Vagina (tissue), 2 donors: Measurements from ENCODE around the gene NFAM1. TPM values are rescaled to one million over a fixed set of nuclear protein-coding genes. Genes with fewer than 3 reads are reported as not detected.

Experiments
- DNase-seq, 2 donors: peaks; one replicate each; pipeline ENCODE4 v3.0.0-alpha.2; 2017; ENCODE audit errors: extremely low spot score in 2 of 2
- H3K27ac ChIP-seq: fragments of 200-600 bp; sonication (generic); one replicate; pipeline ENCODE4 v1.5.1; 2019
- H3K27me3 ChIP-seq: fragments of 200-600 bp; sonication (generic); one replicate; pipeline ENCODE4 v1.5.1; 2019
- H3K36me3 ChIP-seq, 2 donors: fragments of 200-600 bp; sonication (generic); one replicate each; pipeline ENCODE4 v1.5.1; 2017 to 2019
- H3K4me1 ChIP-seq: fragments of 200-600 bp; sonication (generic); one replicate; pipeline ENCODE4 v1.5.1; 2019
- H3K4me3 ChIP-seq, 2 donors: fragments of 200-600 bp; sonication (generic); 1 replicate in 1 of 2; 2 replicates in 1 of 2; pipeline ENCODE4 v1.5.1; 2016 to 2019
- H3K9me3 ChIP-seq: fragments of 200-600 bp; sonication (generic); one replicate; pipeline ENCODE4 v1.5.1; 2019
- CTCF ChIP-seq, 3 experiments: fragments of 450-650 bp in 2 of 3; fragments of 200-600 bp in 1 of 3; sonication (generic) in 1 of 3; IDR thresholded peaks; one replicate each; pipeline ENCODE4 v1.5.1; 2017 to 2019; ENCODE audit warnings: antibody characterized with exemption in 3 of 3, mild to moderate bottlenecking in 2 of 3, moderate library complexity in 2 of 3
- POLR2A ChIP-seq, 2 donors: fragments of 450-650 bp; IDR thresholded peaks; one replicate each; pipeline ENCODE4 v1.6.1; 2017; ENCODE audit warnings: antibody characterized with exemption in 2 of 2, mild to moderate bottlenecking in 2 of 2, moderate library complexity in 2 of 2
- POLR2AphosphoS5 ChIP-seq, 2 donors: sonication (generic); formaldehyde crosslinking; IDR thresholded peaks; one replicate each; pipeline ENCODE4 v1.9.0; 2017; ENCODE audit warnings: antibody characterized with exemption in 2 of 2, mild to moderate bottlenecking in 2 of 2, low read depth in 1 of 2; ENCODE audit not compliant: insufficient read depth in 1 of 2
- intact Hi-C: fragments of 100-400 bp; cut with DNase I; formaldehyde crosslinking; loops from one replicate; pipeline ENCODE4 v1.15.1; 2023
- total RNA-seq: library from RNA; depleted of rRNA; stranded (reverse); fragments of >200 nt; gene quantifications from one replicate; pipeline ENCODE4 v1.2.3, GENCODE V29; 2016

Gene NFAM1
- total RNA-seq, 1 donor from 2014 or later, result 1.7 TPM

GRCh38 chr22:42427167-42427566 is 5.0 kb downstream of the NFAM1 start:
- H3K4me3 ChIP-seq, result no peak overlapping the region
- no peak for DNase-seq
- H3K36me3 ChIP-seq, result no peaks in the 10 kb centered on the region
- H3K27me3 ChIP-seq, result no peaks in the 10 kb centered on the region
- no peaks in the 10 kb centered on the region for H3K9me3 ChIP-seq
- intact Hi-C loops, result no loop called here
- peaks cover 16% of the 10 kb centered on the region for H3K4me1 ChIP-seq
- no peak for TF ChIP-seq POLR2A (IDR thresholded peaks at IDR 0.05)
- no peak for TF ChIP-seq POLR2AphosphoS5 (IDR thresholded peaks at IDR 0.05; ENCODE audit: insufficient read depth in 1 of 2, low read depth in 1 of 2)
- no peak for TF ChIP-seq CTCF (IDR thresholded peaks at IDR 0.05)
- no peak overlapping the region for H3K27ac ChIP-seq

- peaks cover 4% of the 10 kb centered on the region for H3K4me1 ChIP-seq
- H3K9me3 ChIP-seq, result no peaks in the 10 kb centered on the region
- intact Hi-C loops, result no loop called here
- no peaks in the 10 kb centered on the region for H3K27me3 ChIP-seq
- no peak overlapping the region for H3K4me3 ChIP-seq
- H3K27ac ChIP-seq, result no peak overlapping the region
- DNase-seq, result no peak
- no peaks in the 10 kb centered on the region for H3K36me3 ChIP-seq
- TF ChIP-seq CTCF (IDR thresholded peaks at IDR 0.05) (no peak), POLR2A (IDR thresholded peaks at IDR 0.05) (no peak), POLR2AphosphoS5 (IDR thresholded peaks at IDR 0.05; ENCODE audit: insufficient read depth in 1 of 2, low read depth in 1 of 2) (no peak)
These were observed 6.2 kb downstream of the NFAM1 start for GRCh38 chr22:42425989-42426355.

- intact Hi-C loops, result no loop called here
- DNase-seq, result no peak
- H3K4me3 ChIP-seq, result no peak overlapping the region
- no peaks in the 10 kb centered on the region for H3K27me3 ChIP-seq
- H3K9me3 ChIP-seq, result no peaks in the 10 kb centered on the region
- TF ChIP-seq POLR2AphosphoS5 (IDR thresholded peaks at IDR 0.05; ENCODE audit: insufficient read depth in 1 of 2, low read depth in 1 of 2) (peak in 1 of 2 donors; percentile 16), POLR2A (IDR thresholded peaks at IDR 0.05) (no peak), CTCF (IDR thresholded peaks at IDR 0.05) (no peak)
- no peak overlapping the region for H3K27ac ChIP-seq
- H3K36me3 ChIP-seq, result no peaks in the 10 kb centered on the region
- no peaks in the 10 kb centered on the region for H3K4me1 ChIP-seq
These were observed 6.7 kb downstream of the NFAM1 start for GRCh38 chr22:42425337-42425988.

- H3K27me3 ChIP-seq, result no peaks in the 10 kb centered on the region
- H3K9me3 ChIP-seq, result no peaks in the 10 kb centered on the region
- intact Hi-C loops, result no loop called here
- no peaks in the 10 kb centered on the region for H3K36me3 ChIP-seq
- DNase-seq, result no peak
- peaks cover 7% of the 10 kb centered on the region for H3K4me1 ChIP-seq
- TF ChIP-seq POLR2AphosphoS5 (IDR thresholded peaks at IDR 0.05; ENCODE audit: insufficient read depth in 1 of 2, low read depth in 1 of 2) (no peak), POLR2A (IDR thresholded peaks at IDR 0.05) (no peak), CTCF (IDR thresholded peaks at IDR 0.05) (no peak)
- H3K4me3 ChIP-seq, result no peak overlapping the region
- H3K27ac ChIP-seq, result no peak overlapping the region
These were observed 12.8 kb downstream of the NFAM1 start for GRCh38 chr22:42419243-42419881.

GRCh38 chr22:42418811-42419242 is 13.4 kb downstream of the NFAM1 start:
- Histone ChIP-seq H3K27me3 (no peaks in the 10 kb centered on the region), H3K27ac (no peak overlapping the region), H3K9me3 (no peaks in the 10 kb centered on the region), H3K36me3 (no peaks in the 10 kb centered on the region), H3K4me3 (no peak overlapping the region), H3K4me1 (peaks cover 7% of the 10 kb centered on the region)
- intact Hi-C loops, result no loop called here
- no peak for DNase-seq
- TF ChIP-seq POLR2A (IDR thresholded peaks at IDR 0.05) (no peak), POLR2AphosphoS5 (IDR thresholded peaks at IDR 0.05; ENCODE audit: insufficient read depth in 1 of 2, low read depth in 1 of 2) (no peak), CTCF (IDR thresholded peaks at IDR 0.05) (no peak)
